ENCODE data around the gene PROC.

Gene PROC

GRCh38 chr2:127463155-127463991 lies 45.1 kb downstream of the PROC start:
- DNase-seq: no peak

- DNase-seq: no peak
Observed at GRCh38 chr2:127464470-127465257, 46.4 kb downstream of the PROC start.

- no peak for DNase-seq
Observed at GRCh38 chr2:127465258-127465657, 47.0 kb downstream of the PROC start.

GRCh38 chr2:127469051-127469450 lies 50.8 kb downstream of the PROC start:
- DNase-seq: no peak

- no peak for DNase-seq
Observed at GRCh38 chr2:127469974-127470373, 51.7 kb downstream of the PROC start.

- DNase-seq: no peak
Observed at GRCh38 chr2:127471286-127471988, 53.2 kb downstream of the PROC start.

GRCh38 chr2:127472268-127472667 lies 54.0 kb downstream of the PROC start:
- no peak for DNase-seq

- DNase-seq: no peak
Observed at GRCh38 chr2:127475788-127476187, 57.6 kb downstream of the PROC start.
